Mesendoderm (in vitro differentiated cells): ENCODE measurements around the gene GREB1.

Experiments
- DNase-seq: peaks from one replicate; pipeline ENCODE4 v3.0.0; 2013
- H2AK5ac ChIP-seq: 2 replicates; pipeline ENCODE4 v1.6.1; 2013; ENCODE audit warnings: low read length, inconsistent platforms
- H2BK120ac ChIP-seq: 2 replicates; pipeline ENCODE4 v1.6.1; 2013; ENCODE audit warnings: low read depth, mild to moderate bottlenecking, low read length, moderate library complexity, mixed read lengths
- H2BK15ac ChIP-seq: replicated peaks from 2 replicates; pipeline ENCODE4 v1.6.1; 2013; ENCODE audit warnings: low read depth, mild to moderate bottlenecking, moderate library complexity
- H2BK5ac ChIP-seq: 2 replicates; pipeline ENCODE4 v1.6.1; 2013; ENCODE audit warnings: low read length, inconsistent platforms
- H3K18ac ChIP-seq: 2 replicates; pipeline ENCODE4 v1.6.1; 2013; ENCODE audit warnings: mild to moderate bottlenecking, low read length, mixed read lengths
- H3K23ac ChIP-seq: one replicate; pipeline ENCODE4 v1.6.1; 2013; ENCODE audit warnings: low read length
- H3K27ac ChIP-seq: 2 replicates; pipeline ENCODE4 v1.5.1; 2013; ENCODE audit warnings: low read depth, mild to moderate bottlenecking, inconsistent platforms, low read length, moderate library complexity
- H3K27me3 ChIP-seq: 2 replicates; pipeline ENCODE4 v1.6.1; 2013; ENCODE audit warnings: low read length, control low read depth, mild to moderate bottlenecking, inconsistent platforms; ENCODE audit not compliant: insufficient read depth, poor library complexity
- H3K36me3 ChIP-seq: 2 replicates; pipeline ENCODE4 v1.6.1; 2013; ENCODE audit warnings: low read length, inconsistent platforms; ENCODE audit not compliant: control insufficient read depth, insufficient read depth
- H3K4ac ChIP-seq: one replicate; pipeline ENCODE4 v1.6.1; 2013; ENCODE audit warnings: low read depth, mild to moderate bottlenecking, low read length, moderate library complexity
- H3K4me1 ChIP-seq: 2 replicates; pipeline ENCODE4 v1.6.1; 2013; ENCODE audit warnings: low read depth, low read length, inconsistent platforms; ENCODE audit not compliant: control insufficient read depth
- H3K4me2 ChIP-seq: 2 replicates; pipeline ENCODE4 v1.6.1; 2013; ENCODE audit warnings: low read length
- H3K4me3 ChIP-seq: 2 replicates; pipeline ENCODE4 v1.5.1; 2013; ENCODE audit warnings: mild to moderate bottlenecking, low read length
- H3K56ac ChIP-seq: one replicate; pipeline ENCODE4 v1.6.1; 2013; ENCODE audit warnings: low read length
- H3K79me1 ChIP-seq: 2 replicates; pipeline ENCODE4 v1.6.1; 2013; ENCODE audit warnings: low read length, inconsistent platforms
- H3K79me2 ChIP-seq: 2 replicates; pipeline ENCODE4 v1.6.1; 2013; ENCODE audit warnings: mild to moderate bottlenecking, low read length; ENCODE audit not compliant: control insufficient read depth, insufficient read depth
- H3K9ac ChIP-seq: 2 replicates; pipeline ENCODE4 v1.6.1; 2013; ENCODE audit warnings: low read length, inconsistent platforms
- H4K5ac ChIP-seq: one replicate; pipeline ENCODE4 v1.6.1; 2013; ENCODE audit warnings: low read length
- H4K8ac ChIP-seq: one replicate; pipeline ENCODE4 v1.6.1; 2013; ENCODE audit warnings: low read depth, mild to moderate bottlenecking, control low read depth, low read length, moderate library complexity
- WGBS: extraction: QIAGEN DNeasy Blood & Tissue Kit; methylation state at CpG from one replicate; pipeline ENCODE4 v1.1.7; 2013; ENCODE audit warnings: low lambda C conversion rate, missing lambda C conversion rate; ENCODE audit not compliant: insufficient coverage; ENCODE audit errors: extremely low coverage; 5-methylcytosine and 5-hydroxymethylcytosine counted together

The GREB1 gene

DNA sequence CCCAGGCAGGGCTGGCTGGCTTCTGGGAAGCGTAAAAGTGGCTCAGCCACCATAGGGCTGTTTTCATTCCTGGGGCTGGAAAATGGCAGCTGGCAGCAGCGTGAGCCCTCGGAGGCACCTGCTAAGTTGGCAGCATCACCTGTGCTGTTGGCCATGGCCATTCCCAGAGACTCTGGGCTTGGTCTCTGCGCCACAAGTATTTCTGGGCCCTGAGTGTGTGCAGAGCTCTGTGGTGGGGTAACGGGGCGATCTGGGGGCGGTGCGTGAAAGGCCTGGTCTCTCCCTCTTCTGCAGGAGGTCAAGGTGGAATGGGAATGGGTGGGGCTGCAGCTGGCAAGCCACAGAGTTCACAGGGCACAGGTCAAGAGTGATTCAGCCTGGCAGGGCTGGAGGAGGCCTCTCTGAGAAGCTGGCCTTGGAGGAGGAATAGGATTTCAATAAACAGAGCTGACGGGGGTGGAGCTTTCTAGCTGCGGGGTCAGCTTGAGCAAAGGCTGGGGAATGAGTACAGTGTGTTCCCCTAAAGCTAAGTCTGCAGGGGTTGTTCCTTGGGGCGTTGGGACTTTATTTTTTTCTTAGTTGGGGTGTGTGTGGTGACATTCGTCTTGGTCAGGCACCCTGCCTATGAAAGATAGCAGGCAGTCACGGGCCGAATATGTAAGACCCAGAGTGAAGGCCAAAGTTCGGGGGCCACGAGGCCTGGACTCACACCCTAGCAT, 146.5 kb downstream of the GREB1 start:
- H3K79me2 ChIP-seq: no peaks in the 10 kb centered on the region
- no peak overlapping the region for H2BK120ac ChIP-seq
- no peak overlapping the region for H4K5ac ChIP-seq
- no peak overlapping the region for H3K56ac ChIP-seq
- H2BK15ac ChIP-seq: no peak overlapping the region
- H3K27ac ChIP-seq: no peak overlapping the region
- H3K4me2 ChIP-seq: no peak overlapping the region
- H2BK5ac ChIP-seq: no peak overlapping the region
- H3K4ac ChIP-seq: no peak overlapping the region
- H3K36me3 ChIP-seq: no peaks in the 10 kb centered on the region
- no peak overlapping the region for H4K8ac ChIP-seq
- H3K27me3 ChIP-seq: no peaks in the 10 kb centered on the region
- no peak overlapping the region for H3K18ac ChIP-seq
- no peak overlapping the region for H2AK5ac ChIP-seq
- no CpG with 5 or more reads among the region's 16 CpGs for WGBS
- no peak overlapping the region for H3K9ac ChIP-seq
- no peak overlapping the region for H3K23ac ChIP-seq
- DNase-seq: no peak
- H3K79me1 ChIP-seq: no peaks in the 10 kb centered on the region
- H3K4me3 ChIP-seq: no peak overlapping the region
- no peaks in the 10 kb centered on the region for H3K4me1 ChIP-seq

DNA sequence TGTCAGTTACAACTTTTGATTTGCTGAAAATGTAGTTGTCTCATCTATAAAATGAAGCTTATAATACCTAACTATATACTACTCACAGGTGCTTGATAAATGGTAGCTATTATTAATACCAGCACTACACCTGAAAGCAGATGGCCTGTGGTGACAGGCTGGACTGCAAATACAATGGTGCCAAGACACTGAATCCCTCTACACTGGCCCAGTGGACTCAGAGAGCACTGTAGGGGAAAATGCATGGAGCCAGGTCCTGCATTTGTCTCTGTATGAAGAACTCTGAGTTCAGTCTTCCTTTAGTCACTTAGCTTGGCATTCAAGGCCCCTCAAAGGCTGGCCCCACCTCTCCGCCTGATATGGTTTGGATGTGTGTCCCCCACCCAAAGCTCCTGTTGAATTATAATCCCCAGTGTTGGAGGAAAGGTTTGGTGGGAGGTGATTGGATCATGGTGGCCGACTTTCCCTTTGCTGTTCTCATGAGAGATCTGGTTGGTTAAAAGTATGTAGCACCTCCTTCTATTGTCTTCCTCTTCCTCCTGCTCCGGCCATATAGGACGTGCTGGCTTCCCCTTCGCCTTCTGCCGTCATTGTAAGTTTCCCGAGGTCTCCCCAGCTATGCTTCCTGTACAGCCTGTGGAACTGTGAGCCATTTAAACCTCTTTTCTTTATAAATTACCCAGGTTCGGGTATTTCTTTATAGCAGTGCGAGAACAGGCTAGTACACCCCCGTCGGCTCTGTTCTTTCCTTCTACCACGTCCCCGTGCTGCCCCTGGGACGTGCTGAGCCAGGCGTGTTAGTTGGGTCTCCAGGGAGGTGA, 147.3 kb downstream of the GREB1 start:
- Histone ChIP-seq H3K18ac (no peak overlapping the region), H3K79me1 (no peaks in the 10 kb centered on the region), H3K4ac (no peak overlapping the region), H2BK15ac (no peak overlapping the region), H3K27me3 (no peaks in the 10 kb centered on the region), H3K4me1 (no peaks in the 10 kb centered on the region), H3K9ac (peak overlapping the region; percentile 34), H2BK5ac (no peak overlapping the region), H3K4me2 (no peak overlapping the region), H4K8ac (no peak overlapping the region), H3K36me3 (no peaks in the 10 kb centered on the region), H3K79me2 (no peaks in the 10 kb centered on the region), H2BK120ac (no peak overlapping the region), H4K5ac (no peak overlapping the region), H3K27ac (no peak overlapping the region), H3K56ac (peak overlapping the region; percentile 47), H2AK5ac (no peak overlapping the region), H3K23ac (no peak overlapping the region), H3K4me3 (no peak overlapping the region)
- WGBS: no CpG with 5 or more reads among the region's 15 CpGs
- DNase-seq: no peak

DNA sequence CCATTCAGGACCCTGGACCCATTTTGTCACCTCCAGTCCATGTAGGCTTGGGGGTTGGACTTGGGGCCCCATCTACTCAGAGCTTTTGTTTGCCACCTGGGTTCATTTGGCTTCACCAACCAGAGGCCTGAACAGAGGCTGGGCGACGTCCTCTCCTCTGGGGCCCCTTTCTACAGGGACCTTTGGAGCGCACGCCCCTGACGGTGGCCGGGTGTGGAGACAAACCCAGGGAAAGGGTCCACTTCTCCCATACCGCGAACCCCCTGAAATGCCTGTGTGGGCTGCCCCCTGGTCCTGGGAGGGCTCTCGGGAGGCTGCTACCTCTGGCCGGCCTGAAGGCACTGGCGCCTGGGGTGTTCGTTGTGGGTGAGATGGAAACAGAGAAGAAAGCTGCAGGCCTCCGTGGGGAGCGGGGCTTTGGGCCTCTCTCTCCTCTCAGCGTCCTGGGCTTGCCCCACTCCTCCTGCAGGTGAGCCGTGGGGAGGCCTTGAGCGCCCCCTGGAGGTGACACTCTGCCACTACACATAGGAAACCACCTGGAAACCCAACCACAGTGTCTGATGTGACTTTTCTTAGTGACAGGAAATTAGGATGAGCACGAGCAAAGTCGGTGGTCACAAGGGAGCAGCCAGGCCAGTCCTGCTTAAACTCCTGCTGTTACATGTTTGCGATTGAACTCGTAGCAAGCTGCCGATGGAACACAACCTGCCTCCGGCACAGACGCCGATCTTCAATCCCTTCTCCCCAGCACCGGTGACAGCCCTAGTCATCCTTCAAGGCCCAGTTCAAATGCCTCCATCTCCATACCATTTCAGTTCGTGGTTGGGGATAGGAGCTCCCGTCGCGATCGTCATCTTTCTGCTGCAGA, 148.1 kb downstream of the GREB1 start:
- Histone ChIP-seq H3K4me1 (no peaks in the 10 kb centered on the region), H3K56ac (peak overlapping the region; percentile 47), H3K4ac (no peak overlapping the region), H4K5ac (no peak overlapping the region), H2BK5ac (no peak overlapping the region), H3K79me1 (no peaks in the 10 kb centered on the region), H3K4me2 (no peak overlapping the region), H3K23ac (no peak overlapping the region), H2BK120ac (no peak overlapping the region), H3K9ac (peak overlapping the region; percentile 34), H3K18ac (no peak overlapping the region), H3K27ac (no peak overlapping the region), H2BK15ac (no peak overlapping the region), H4K8ac (no peak overlapping the region), H2AK5ac (no peak overlapping the region), H3K36me3 (no peaks in the 10 kb centered on the region), H3K79me2 (no peaks in the 10 kb centered on the region), H3K4me3 (no peak overlapping the region), H3K27me3 (no peaks in the 10 kb centered on the region)
- WGBS: no CpG with 5 or more reads among the region's 31 CpGs
- peak; percentile 76 for DNase-seq

DNA sequence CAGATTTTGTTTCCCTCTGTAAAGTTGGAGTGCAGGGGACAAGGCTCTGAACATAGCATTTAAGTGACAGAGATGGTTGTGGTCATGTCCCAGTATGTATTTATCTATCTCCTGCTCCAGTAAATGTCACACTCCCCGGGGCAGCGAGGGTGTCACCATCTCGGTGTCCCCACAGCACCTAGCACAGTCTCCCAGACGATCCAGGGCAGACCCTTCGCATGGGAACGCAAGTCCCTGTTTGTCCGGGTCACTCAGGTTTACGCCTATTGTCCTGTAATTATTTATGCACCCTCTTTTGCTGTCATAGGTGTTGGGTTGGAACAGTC, 148.7 kb downstream of the GREB1 start:
- no peak overlapping the region for H3K18ac ChIP-seq
- WGBS: no CpG with 5 or more reads among the region's 8 CpGs
- DNase-seq: no peak

DNA sequence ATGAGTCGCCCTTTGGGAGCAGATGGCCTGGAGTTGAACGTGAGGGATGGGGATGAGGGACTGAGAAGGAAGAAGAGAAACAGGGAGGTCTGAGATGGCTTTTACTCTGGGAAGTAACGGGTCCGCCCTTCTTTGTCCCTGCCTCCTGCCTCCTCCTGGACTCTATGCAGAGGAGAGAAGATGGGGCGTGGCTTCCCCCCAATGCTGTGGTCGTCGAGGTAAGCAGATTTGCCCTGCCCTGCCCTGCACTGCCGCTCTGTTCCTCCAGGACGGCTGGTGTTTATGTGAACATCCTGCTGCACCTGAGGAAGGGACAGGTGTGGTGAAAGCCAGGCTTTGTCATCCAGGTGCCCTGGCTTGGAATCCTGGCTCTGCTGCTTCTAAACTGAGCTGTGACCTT, 149.6 kb downstream of the GREB1 start:
- H3K36me3 ChIP-seq: no peaks in the 10 kb centered on the region
- H4K5ac ChIP-seq: no peak overlapping the region
- no peak overlapping the region for H2AK5ac ChIP-seq
- H2BK120ac ChIP-seq: no peak overlapping the region
- WGBS: no CpG with 5 or more reads among the region's 9 CpGs
- H3K4me3 ChIP-seq: no peak overlapping the region
- no peaks in the 10 kb centered on the region for H3K4me1 ChIP-seq
- no peak overlapping the region for H4K8ac ChIP-seq
- H3K23ac ChIP-seq: no peak overlapping the region
- no peak overlapping the region for H3K27ac ChIP-seq
- H3K56ac ChIP-seq: peak overlapping the region; percentile 25
- H3K79me1 ChIP-seq: no peaks in the 10 kb centered on the region
- no peaks in the 10 kb centered on the region for H3K27me3 ChIP-seq
- no peak overlapping the region for H3K18ac ChIP-seq
- H3K79me2 ChIP-seq: no peaks in the 10 kb centered on the region
- no peak overlapping the region for H3K4ac ChIP-seq
- peak; percentile 56 for DNase-seq
- H3K9ac ChIP-seq: no peak overlapping the region
- no peak overlapping the region for H2BK5ac ChIP-seq
- H3K4me2 ChIP-seq: no peak overlapping the region
- H2BK15ac ChIP-seq: no peak overlapping the region

More for the DNA sequence above, 148.7 kb downstream of the GREB1 start:
- Histone ChIP-seq H2BK5ac (no peak overlapping the region), H3K27ac (no peak overlapping the region), H3K4me3 (no peak overlapping the region), H3K79me1 (no peaks in the 10 kb centered on the region), H3K56ac (no peak overlapping the region), H4K8ac (no peak overlapping the region), H2AK5ac (no peak overlapping the region), H4K5ac (no peak overlapping the region), H2BK15ac (no peak overlapping the region), H3K27me3 (no peaks in the 10 kb centered on the region), H3K36me3 (no peaks in the 10 kb centered on the region), H3K9ac (no peak overlapping the region), H3K79me2 (no peaks in the 10 kb centered on the region), H3K4me1 (no peaks in the 10 kb centered on the region), H3K4ac (no peak overlapping the region), H2BK120ac (no peak overlapping the region), H3K23ac (no peak overlapping the region), H3K4me2 (no peak overlapping the region)
